HepG2 (cell line): ENCODE results near the gene KANK4. TPM values are rescaled to one million over a fixed set of nuclear protein-coding genes. Genes with fewer than 3 reads are reported as not detected.

ENCODE experiments used
- ATAC-seq: fragments of 200-7000 bp; cut with Tn5 transposase; 3 replicates; pipeline ENCODE4 v1.9.1; 2020; ENCODE audit warnings: mild to moderate bottlenecking, moderate library complexity
- BruUV-seq: library from RNA; stranded (reverse); fragments of 400-500 nt; replicated peaks from 2 replicates; lab custom pipeline; 2021; lab: Mats Ljungman, UMichigan
- CTCF ChIA-PET: fragments of 300-600 bp; formaldehyde crosslinking; extraction: SDS; loops from one replicate; lab custom pipeline; 2021; ENCODE audit warnings: low total read pairs, inconsistent platforms, low intra/inter-chr PET ratio; lab: Yijun Ruan, JAX
- POLR2A ChIA-PET: fragments of 350-600 bp; sonication (Branson Sonifier 250); formaldehyde crosslinking; loops from one replicate; lab custom pipeline; 2020; ENCODE audit warnings: antibody characterized with exemption, inconsistent platforms; lab: Yijun Ruan, JAX
- DNase-seq: peaks from one replicate; pipeline ENCODE4 v3.0.0-alpha.2; 2015; ENCODE audit warnings: low spot score
- FAIRE-seq: peaks from 3 replicates; lab custom pipeline; 2011; peaks lifted over from hg19 to GRCh38; lab: Jason Lieb, UNC
- H2AFZ ChIP-seq: one replicate; pipeline ENCODE4 v1.6.1; 2011; ENCODE audit warnings: low read length, inconsistent platforms
- H3K27ac ChIP-seq: fragments of 300-600 bp; 3 replicates; pipeline ENCODE4 v1.8.0; 2011; ENCODE audit warnings: mixed run types, mild to moderate bottlenecking, mixed read lengths, low read length, inconsistent platforms; ENCODE audit not compliant: insufficient read depth; ENCODE audit errors: extremely low read length
- H3K27me3 ChIP-seq, 2 experiments: fragments of 200-600 bp in 1 of 2; 2 replicates in 1 of 2; 3 replicates in 1 of 2; pipeline versions ENCODE4 v1.6.0 to v1.8.0; 2011; ENCODE audit warnings: low read length in 2 of 2, mild to moderate bottlenecking in 2 of 2, moderate library complexity in 2 of 2, inconsistent platforms in 1 of 2; ENCODE audit not compliant: insufficient read depth in 2 of 2, control insufficient read depth in 1 of 2
- H3K36me3 ChIP-seq, 2 experiments: fragments of 200-600 bp in 1 of 2; replicated peaks in 1 of 2; 2 replicates in 1 of 2; 3 replicates in 1 of 2; pipeline versions ENCODE4 v1.5.1 to v1.8.0; 2011; ENCODE audit warnings: low read length in 2 of 2, inconsistent platforms in 1 of 2; ENCODE audit not compliant: insufficient read depth in 2 of 2, control insufficient read depth in 1 of 2
- H3K4me1 ChIP-seq: 2 replicates; pipeline ENCODE4 v1.5.1; 2012; ENCODE audit warnings: low read length, inconsistent platforms; ENCODE audit not compliant: insufficient read depth
- H3K4me2 ChIP-seq: 2 replicates; pipeline ENCODE4 v1.6.0; 2011; ENCODE audit warnings: low read depth, low read length, inconsistent platforms
- H3K4me3 ChIP-seq, 3 experiments: fragments of 200-600 bp in 1 of 3; sonication (generic), shearing (Covaris generic) in 1 of 3; replicated peaks in 1 of 3; 2 replicates each; pipeline ENCODE4 v1.5.1; 2011 to 2016; ENCODE audit warnings: low read length in 3 of 3, inconsistent platforms in 2 of 3, low read depth in 2 of 3, mild to moderate bottlenecking in 2 of 3, control low read depth in 1 of 3, mixed read lengths in 1 of 3; ENCODE audit not compliant: insufficient read depth in 1 of 3
- H3K79me2 ChIP-seq: one replicate; pipeline ENCODE4 v1.6.1; 2011; ENCODE audit warnings: low read length, inconsistent platforms; ENCODE audit not compliant: insufficient read depth
- H3K9ac ChIP-seq: 2 replicates; pipeline ENCODE4 v1.6.0; 2011; ENCODE audit warnings: mild to moderate bottlenecking, low read depth, low read length, inconsistent platforms; ENCODE audit not compliant: insufficient read depth
- H3K9me3 ChIP-seq: 2 replicates; pipeline ENCODE4 v1.5.1; 2012; ENCODE audit warnings: mild to moderate bottlenecking, low read length
- H4K20me1 ChIP-seq: 2 replicates; pipeline ENCODE4 v1.6.0; 2011; ENCODE audit warnings: inconsistent platforms, mild to moderate bottlenecking, low read length, moderate library complexity; ENCODE audit not compliant: insufficient read depth
- ARNT ChIP-seq: fragments of 450-650 bp; IDR thresholded peaks from 2 replicates; pipeline ENCODE4 v1.6.1; 2017
- BRCA1 ChIP-seq: sonication (generic); formaldehyde crosslinking; IDR thresholded peaks from 2 replicates; pipeline ENCODE4 v1.4.0; 2020; ENCODE audit warnings: missing genetic modification reagents
- HDAC2 ChIP-seq: sonication (generic); formaldehyde crosslinking; IDR thresholded peaks from 2 replicates; pipeline ENCODE4 v1.4.0; 2020; ENCODE audit warnings: missing genetic modification reagents
- HNF4A ChIP-seq: sonication (generic); formaldehyde crosslinking; IDR thresholded peaks from 2 replicates; pipeline ENCODE4 v1.4.0; 2020; ENCODE audit warnings: missing genetic modification reagents
- HNF4G ChIP-seq, 2 experiments: sonication (generic) in 1 of 2; formaldehyde crosslinking in 1 of 2; IDR thresholded peaks; 2 replicates each; pipeline versions ENCODE4 v1.4.0 to v1.6.1; 2011 to 2020; ENCODE audit warnings: borderline replicate concordance in 2 of 2, low read depth in 2 of 2, mild to moderate bottlenecking in 2 of 2, low read length in 1 of 2, missing genetic modification reagents in 1 of 2, moderate library complexity in 1 of 2
- KLF6 ChIP-seq: IDR thresholded peaks from 2 replicates; pipeline ENCODE4 v1.8.0; 2016; ENCODE audit warnings: missing biosample characterization, missing genetic modification reagents
- NR2C2 ChIP-seq: sonication (generic); formaldehyde crosslinking; IDR thresholded peaks from 2 replicates; pipeline ENCODE4 v1.4.0; 2020; ENCODE audit warnings: missing genetic modification reagents, mild to moderate bottlenecking, moderate library complexity, borderline replicate concordance
- PAXIP1 ChIP-seq: sonication (generic); formaldehyde crosslinking; conservative IDR thresholded peaks from 2 replicates; pipeline ENCODE4 v1.4.0; 2020; ENCODE audit warnings: mild to moderate bottlenecking, missing genetic modification reagents, moderate library complexity
- TIGD3 ChIP-seq: sonication (generic); formaldehyde crosslinking; IDR thresholded peaks from 2 replicates; pipeline ENCODE4 v1.5.1; 2020; ENCODE audit warnings: mild to moderate bottlenecking, missing genetic modification reagents, borderline replicate concordance
- ZNF362 ChIP-seq: sonication (generic); formaldehyde crosslinking; IDR thresholded peaks from 2 replicates; pipeline ENCODE4 v1.4.0; 2020; ENCODE audit warnings: missing genetic modification reagents, mild to moderate bottlenecking, borderline replicate concordance
- ZNF878 ChIP-seq: sonication (generic); formaldehyde crosslinking; IDR thresholded peaks from 2 replicates; pipeline ENCODE4 v1.8.1; 2023; ENCODE audit warnings: mild to moderate bottlenecking, missing genetic modification reagents, moderate library complexity
- WGBS: methylation state at CpG from one replicate; pipeline ENCODE4 v1.1.6; 2017; ENCODE audit warnings: low lambda C conversion rate; 5-methylcytosine and 5-hydroxymethylcytosine counted together
- in situ Hi-C: cut with HindIII; loops from 2 replicates; pipeline ENCODE4 v1.10.0; 2017; ENCODE audit warnings: low pct_unique_long_range_greater_than_20kb; ENCODE audit not compliant: extremely low pct_ligation_motif_present
- intact Hi-C: fragments of 100-400 bp; cut with micrococcal nuclease; formaldehyde crosslinking; loops from one replicate; pipeline ENCODE4 v1.10.0; 2022; ENCODE audit not compliant: unreplicated experiment
- polyA plus RNA-seq, 8 experiments: library from polyadenylated mRNA; depleted of rRNA in 3 of 8; stranded (reverse) in 7 of 8; unstranded in 1 of 8; fragments of >200 nt; fragmentation: Illumina TruSeq in 4 of 8; extraction: Trizol in 4 of 8; gene quantifications; 2 replicates each; pipeline versions ENCODE4 v1.2.1 to v1.2.3, GENCODE V29; 2011 to 2016; ENCODE audit warnings: low read depth in 4 of 8, missing spikeins in 1 of 8, mixed read lengths in 1 of 8; ENCODE audit not compliant: insufficient read depth in 1 of 8
- total RNA-seq, 5 experiments: library from RNA; depleted of rRNA; stranded (reverse); fragments of >200 nt; fragmentation: Illumina TruSeq; extraction: Trizol; gene quantifications; 2 replicates each; pipeline ENCODE4 v1.2.3, GENCODE V29; 2016; ENCODE audit warnings: low read depth in 1 of 5

Gene KANK4
- total and polyA plus RNA-seq, 2 of the 13 experiments (the other 11 are each of a cell fraction or from before 2014, with no cell fraction given) = 16.1 to 25.7 TPM

- Histone ChIP-seq H3K36me3 (no peaks in the 10 kb centered on the region), H3K27ac (no peak overlapping the region), H2AFZ (no peak overlapping the region), H3K4me3 (no peak overlapping the region), H4K20me1 (no peaks in the 10 kb centered on the region), H3K9me3 (no peaks in the 10 kb centered on the region), H3K9ac (no peak overlapping the region), H3K27me3 (no peaks in the 10 kb centered on the region), H3K4me2 (no peak overlapping the region), H3K79me2 (no peaks in the 10 kb centered on the region), H3K4me1 (peaks cover 40% of the 10 kb centered on the region)
- ATAC-seq (no peak), FAIRE-seq (no peak), DNase-seq (no peak)
- POLR2A ChIA-PET = no interaction called here
- intact Hi-C loops (no loop called here), in situ Hi-C loops (no loop called here)
- no peak for TF ChIP-seq BRCA1
- no peak for TF ChIP-seq TIGD3 (CRISPR knock-in tag)
- TF ChIP-seq NR2C2 (CRISPR knock-in tag) = no peak
- 62% methylated on average over 3 of the region's 3 CpGs for WGBS
- no TSS peak for BruUV-seq
- CTCF ChIA-PET = no interaction called here
Observed at GRCh38 chr1:62353853-62354252, 34.6 kb upstream of the KANK4 start.

- intact Hi-C loops = no loop called here
- ATAC-seq = peak; percentile 81
- H4K20me1 ChIP-seq = no peaks in the 10 kb centered on the region
- H3K79me2 ChIP-seq = no peaks in the 10 kb centered on the region
- peak; percentile 68 for FAIRE-seq
- no peaks in the 10 kb centered on the region for H3K27me3 ChIP-seq
- peak overlapping the region; percentile 58 for H3K4me2 ChIP-seq
- no peaks in the 10 kb centered on the region for H3K36me3 ChIP-seq
- CTCF ChIA-PET = no interaction called here
- peak overlapping the region; percentile 15 for H2AFZ ChIP-seq
- POLR2A ChIA-PET = no interaction called here
- BruUV-seq = no TSS peak
- in situ Hi-C loops = no loop called here
- 5% methylated on average over 3 of the region's 4 CpGs for WGBS
- peak overlapping the region; percentile 32 for H3K27ac ChIP-seq
- peak; percentile 55 for DNase-seq
- no peaks in the 10 kb centered on the region for H3K9me3 ChIP-seq
- peaks cover 49% of the 10 kb centered on the region for H3K4me1 ChIP-seq
- H3K9ac ChIP-seq = no peak overlapping the region
- peak overlapping the region in 1 of 3 experiments; percentile 20; a peak in 1 of 6 replicates for H3K4me3 ChIP-seq
- TF ChIP-seq HNF4G (IDR thresholded peaks at IDR 0.05; ENCODE audit: borderline replicate concordance, low read depth, low read length) (peak; percentile 55; the same call in 1 of the 2 replicates), HNF4G (CRISPR knock-in tag; IDR thresholded peaks at IDR 0.05; ENCODE audit: borderline replicate concordance, low read depth) (no peak), ZNF362 (peak; percentile 91), ZNF878 (CRISPR knock-in tag) (no peak), ARNT (no peak), PAXIP1 (CRISPR knock-in tag) (peak; percentile 32; the same call in 1 of the 2 replicates), HNF4A (CRISPR knock-in tag) (peak; percentile 61), KLF6 (no peak), HDAC2 (CRISPR knock-in tag) (0 out of 2 replicates have a peak, but pooled peaks have one; percentile 9)
Observed at GRCh38 chr1:62352387-62352786, 33.2 kb upstream of the KANK4 start.
